ENCODE data around the gene WDR53.
"Not testable (repeated sequence)": the region's sequence is repeated elsewhere in the genome, so short reads cannot be mapped to it uniquely, and the experiment has no call there.

The WDR53 gene

DNA sequence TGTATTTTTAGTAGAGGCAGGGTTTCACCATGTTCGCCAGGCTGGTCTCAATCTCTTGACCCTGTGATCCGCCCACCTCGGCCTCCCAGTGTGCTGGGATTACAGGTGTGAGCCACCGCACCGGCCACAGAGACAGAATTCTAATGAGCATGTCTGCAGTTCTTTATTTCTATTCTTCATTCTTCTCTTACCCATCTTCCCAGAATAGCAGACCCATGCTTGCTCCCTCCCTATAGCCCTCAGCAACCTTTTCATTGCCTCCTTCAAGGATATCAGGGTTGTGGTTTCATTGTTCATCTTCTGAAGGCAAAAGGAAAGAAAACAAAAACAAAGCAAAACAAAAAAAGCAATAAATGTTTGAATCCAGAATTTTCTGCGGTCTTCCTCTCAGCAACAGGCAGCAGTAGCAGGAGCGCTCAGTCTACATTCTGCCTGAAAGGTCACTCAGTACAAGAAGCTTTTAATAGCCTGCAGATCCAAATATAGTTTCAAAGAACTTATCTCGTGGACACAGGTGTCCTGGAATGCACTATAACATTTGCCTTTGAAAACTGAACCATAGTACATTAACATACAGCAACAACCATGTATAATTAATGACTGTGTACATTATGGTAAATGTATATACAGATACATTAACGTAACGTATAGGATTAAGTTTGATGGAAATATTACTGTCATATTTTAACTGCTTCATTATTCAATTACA is 53.3 kb downstream of the WDR53 start, which contains the start of gene SMCO1:
Gene SMCO1 (minus strand): TSS at position 434 of the 709 bp plus-strand sequence. CDS start 137 bp downstream, at position 297.
- no peak for DNase-seq

DNA sequence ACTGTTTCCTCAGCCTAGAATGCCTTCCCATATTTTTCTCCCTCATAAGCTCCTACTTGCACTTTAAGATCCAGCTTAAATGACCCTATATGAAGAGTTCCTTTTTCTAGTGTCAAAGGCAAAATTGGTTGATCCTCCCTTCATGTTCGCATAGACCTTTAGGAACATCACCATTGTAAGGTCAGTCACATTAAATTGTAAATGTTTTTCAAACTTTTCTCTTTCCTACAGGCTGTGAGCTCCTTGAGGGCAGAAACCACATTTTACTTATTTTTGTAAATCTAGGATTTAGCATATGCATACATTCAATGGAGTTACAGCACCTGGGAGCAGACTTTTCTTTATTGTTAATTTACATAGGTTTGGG is 54.0 kb downstream of the WDR53 start:
- DNase-seq, result no peak

DNA sequence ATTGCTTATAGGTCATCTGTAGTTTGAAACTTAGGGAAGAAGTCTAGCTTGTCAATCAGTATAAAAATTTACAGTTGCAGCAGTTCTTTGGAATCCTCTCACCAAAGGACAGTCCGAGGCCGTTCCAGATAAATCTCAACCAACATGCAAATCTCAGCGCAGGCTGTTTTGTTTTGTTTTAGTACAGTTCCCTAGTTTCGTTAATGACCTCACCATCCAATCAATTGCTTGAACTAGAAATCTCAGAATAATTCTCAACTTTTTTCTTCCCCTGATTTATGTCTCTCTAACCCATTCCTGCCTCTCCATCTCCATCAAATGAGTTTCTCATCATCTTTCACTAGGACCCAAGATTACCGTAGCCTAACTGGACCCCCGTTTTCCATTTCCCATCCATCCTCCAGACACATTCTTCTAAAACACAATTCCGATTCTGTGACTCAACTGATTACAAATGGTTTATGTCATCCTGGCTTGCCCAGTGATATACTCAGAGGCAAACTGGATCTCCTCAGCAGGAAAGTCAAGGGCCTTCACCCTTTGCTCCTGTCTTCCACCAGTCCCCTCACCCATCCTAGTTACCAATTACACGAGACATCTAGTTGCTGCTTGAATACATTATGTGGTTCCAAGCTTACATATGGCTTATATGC is 54.5 kb downstream of the WDR53 start:
- DNase-seq, result no peak

DNA sequence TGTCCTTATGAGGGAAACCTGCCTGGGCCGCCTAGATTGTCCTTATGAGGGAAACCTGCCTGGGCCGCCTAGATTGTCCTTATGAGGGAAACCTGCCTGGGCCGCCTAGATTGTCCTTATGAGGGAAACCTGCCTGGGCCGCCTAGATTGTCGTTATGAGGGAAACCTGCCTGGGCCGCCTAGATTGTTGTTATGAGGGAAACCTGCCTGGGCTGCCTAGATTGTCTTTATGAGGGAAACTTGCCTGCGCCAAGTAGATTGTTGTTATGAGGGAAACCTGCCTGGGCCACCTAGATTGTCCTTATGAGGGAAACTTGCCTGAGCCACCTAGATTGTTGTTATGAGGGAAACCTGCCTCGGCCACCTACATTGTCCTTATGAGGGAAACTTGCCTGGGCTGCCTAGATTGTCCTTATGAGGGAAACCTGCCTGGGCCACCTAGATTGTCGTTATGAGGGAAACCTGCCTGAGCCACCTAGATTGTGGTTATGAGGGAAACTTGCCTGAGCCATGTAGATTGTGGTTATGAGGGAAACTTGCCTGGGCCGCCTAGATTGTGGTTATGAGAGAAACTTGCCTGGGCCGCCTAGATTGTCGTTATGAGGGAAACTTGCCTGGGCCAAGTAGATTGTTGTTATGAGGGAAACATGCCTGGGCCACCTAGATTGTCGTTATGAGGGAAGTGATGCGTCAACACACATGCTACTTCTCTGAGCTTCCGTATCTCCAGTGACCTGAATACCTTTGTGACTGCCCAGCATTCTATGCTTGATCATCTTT is 56.5 kb downstream of the WDR53 start:
- DNase-seq, result not testable (repeated sequence)

DNA sequence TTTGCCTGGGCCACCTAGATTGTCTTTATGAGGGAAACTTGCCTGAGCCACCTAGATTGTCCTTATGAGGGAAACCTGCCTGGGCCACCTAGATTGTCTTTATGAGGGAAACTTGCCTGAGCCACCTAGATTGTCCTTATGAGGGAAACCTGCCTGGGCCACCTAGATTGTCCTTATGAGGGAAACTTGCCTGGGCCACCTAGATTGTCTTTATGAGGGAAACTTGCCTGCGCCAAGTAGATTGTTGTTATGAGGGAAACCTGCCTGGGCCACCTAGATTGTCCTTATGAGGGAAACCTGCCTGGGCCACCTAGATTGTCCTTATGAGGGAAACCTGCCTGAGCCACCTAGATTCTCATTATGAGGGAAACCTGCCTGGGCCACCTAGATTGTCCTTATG is 57.2 kb downstream of the WDR53 start:
- DNase-seq, result not testable (repeated sequence)

DNA sequence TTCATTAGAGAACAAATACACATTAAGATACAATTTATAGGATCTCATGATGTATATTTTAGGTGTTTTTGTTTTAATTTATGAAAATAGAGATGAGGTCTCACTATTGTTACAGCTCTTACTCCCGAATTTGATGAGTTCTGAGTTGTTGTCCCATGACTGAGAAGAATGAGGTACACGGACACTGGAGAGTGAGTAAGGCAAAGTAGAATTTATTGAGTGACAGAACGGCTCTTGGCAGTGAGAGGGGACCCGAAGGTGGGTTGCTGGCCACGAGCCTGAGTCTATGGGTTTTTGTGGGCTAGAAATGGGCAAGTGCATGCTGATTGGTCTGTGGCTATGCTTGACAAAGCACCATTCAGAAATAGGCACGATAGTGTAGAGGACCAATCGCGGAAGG is 61.7 kb downstream of the WDR53 start:
- no peak for DNase-seq

DNA sequence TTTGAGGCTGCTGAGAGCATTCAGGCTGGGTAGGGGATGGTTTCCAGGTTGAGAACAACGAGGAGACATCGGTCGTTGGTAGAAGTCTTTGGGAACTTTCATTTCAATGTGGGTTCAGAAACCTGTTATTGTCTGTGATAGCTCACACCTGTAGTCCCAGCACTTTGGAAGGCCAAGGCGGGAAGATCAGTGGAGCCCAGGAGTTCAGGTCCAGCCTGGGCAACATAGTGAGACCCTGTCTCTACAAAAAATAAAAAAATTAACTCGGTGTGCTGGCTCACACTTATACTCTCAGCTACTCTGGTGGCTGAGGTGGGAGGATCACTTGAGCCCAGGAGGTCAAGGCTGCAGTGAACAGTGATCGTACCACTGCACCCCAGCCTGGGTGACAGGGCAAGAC is 63.8 kb downstream of the WDR53 start:
- DNase-seq, result no peak
